ENCODE results near the gene OGT.
"Not testable (repeated sequence)": the region's sequence is repeated elsewhere in the genome, so short reads cannot be mapped to it uniquely, and the experiment has no call there.

OGT gene

GRCh38 chrX:71540801-71541200 is 7.9 kb downstream of the OGT start:
- DNase-seq (ENCODE audit: low read depth): no peak

- peak; percentile 64 for DNase-seq (ENCODE audit: low read depth)
Observed at GRCh38 chrX:71541210-71542022, 8.5 kb downstream of the OGT start.

- peak; percentile 53 for DNase-seq (ENCODE audit: low read depth)
Observed at GRCh38 chrX:71542411-71542810, 9.5 kb downstream of the OGT start.

GRCh38 chrX:71542825-71543224 is 9.9 kb downstream of the OGT start:
- DNase-seq (ENCODE audit: low read depth): no peak

- peak; percentile 88 for DNase-seq (ENCODE audit: low read depth)
Observed at GRCh38 chrX:71543316-71543715, 10.4 kb downstream of the OGT start.

- DNase-seq (ENCODE audit: low read depth): no peak
Observed at GRCh38 chrX:71545364-71545763, 12.5 kb downstream of the OGT start.

- DNase-seq (ENCODE audit: low read depth): no peak
Observed at GRCh38 chrX:71546879-71547278, 14.0 kb downstream of the OGT start.

- DNase-seq (ENCODE audit: low read depth): no peak
Observed at GRCh38 chrX:71547339-71547738, 14.4 kb downstream of the OGT start.

GRCh38 chrX:71549986-71550385 is 17.1 kb downstream of the OGT start:
- DNase-seq (ENCODE audit: low read depth): no peak

GRCh38 chrX:71550578-71550977 is 17.7 kb downstream of the OGT start:
- DNase-seq (ENCODE audit: low read depth): peak; percentile 76

- DNase-seq (ENCODE audit: low read depth): no peak
Observed at GRCh38 chrX:71556036-71556435, 23.1 kb downstream of the OGT start.

GRCh38 chrX:71558920-71559319 is 26.0 kb downstream of the OGT start:
- no peak for DNase-seq (ENCODE audit: low read depth)

GRCh38 chrX:71559773-71560172 is 26.9 kb downstream of the OGT start:
- DNase-seq (ENCODE audit: low read depth): not testable (repeated sequence)

- DNase-seq (ENCODE audit: low read depth): no peak
Observed at GRCh38 chrX:71563921-71564320, 31.0 kb downstream of the OGT start.

- DNase-seq (ENCODE audit: low read depth): no peak
Observed at GRCh38 chrX:71565474-71566041, 32.7 kb downstream of the OGT start.

GRCh38 chrX:71571390-71571789 is 38.5 kb downstream of the OGT start:
- DNase-seq (ENCODE audit: low read depth): not testable (repeated sequence)

GRCh38 chrX:71573590-71573989 is 40.7 kb downstream of the OGT start:
- no peak for DNase-seq (ENCODE audit: low read depth)

- no peak for DNase-seq (ENCODE audit: low read depth)
Observed at GRCh38 chrX:71577682-71578081, 44.8 kb downstream of the OGT start.

GRCh38 chrX:71578253-71579135 is 45.6 kb downstream of the OGT start, which contains the start of gene GCNA:
GCNA (plus strand) TSS chrX:71578437; CDS start chrX:71580822, 2,385 bp downstream.
- no peak for DNase-seq (ENCODE audit: low read depth)

GRCh38 chrX:71579136-71579989 is 46.5 kb downstream of the OGT start:
- DNase-seq (ENCODE audit: low read depth): no peak

- DNase-seq (ENCODE audit: low read depth): no peak
Observed at GRCh38 chrX:71579990-71580380, 47.1 kb downstream of the OGT start.

- DNase-seq (ENCODE audit: low read depth): no peak
Observed at GRCh38 chrX:71581210-71581609, 48.3 kb downstream of the OGT start.

Data from amniotic epithelial cell (primary cell).